H1 (cell line): ENCODE measurements around the gene PNLIP. TPM values are rescaled to one million over a fixed set of nuclear protein-coding genes. Genes with fewer than 3 reads are reported as not detected.

ENCODE experiments used
- CTCF ChIA-PET: fragments of 300-600 bp; sonication (Branson Sonifier 250); formaldehyde crosslinking; loops from one replicate; lab custom pipeline; 2021; ENCODE audit not compliant: partially characterized antibody; lab: Charles Lee
- POLR2A ChIA-PET: fragments of 300-600 bp; sonication (Branson Sonifier 250); formaldehyde crosslinking; loops from one replicate; lab custom pipeline; 2021; ENCODE audit warnings: inconsistent platforms; ENCODE audit not compliant: partially characterized antibody; lab: Charles Lee
- DNase-seq, 2 experiments: peaks; one replicate each; pipeline versions ENCODE4 v3.0.0 to v3.0.0-alpha.2; 2010 to 2022; ENCODE audit warnings: low spot score in 2 of 2, low read depth in 1 of 2, mixed read lengths in 1 of 2
- FAIRE-seq: peaks from 2 replicates; lab custom pipeline; 2011; peaks lifted over from hg19 to GRCh38; lab: Jason Lieb, UNC
- H2AFZ ChIP-seq: 2 replicates; pipeline ENCODE4 v1.8.1; 2012; ENCODE audit warnings: low read length, inconsistent platforms
- H2AK5ac ChIP-seq: 2 replicates; pipeline ENCODE4 v1.6.1; 2013; ENCODE audit warnings: low read depth, low read length
- H2BK120ac ChIP-seq: replicated peaks from 2 replicates; pipeline ENCODE3; 2013; ENCODE audit warnings: low read depth, low read length, inconsistent platforms
- H2BK12ac ChIP-seq: 2 replicates; pipeline ENCODE4 v1.6.1; 2013; ENCODE audit warnings: low read depth, low read length
- H2BK15ac ChIP-seq: 2 replicates; pipeline ENCODE4 v1.6.1; 2013; ENCODE audit warnings: low read length
- H2BK20ac ChIP-seq: 2 replicates; pipeline ENCODE4 v1.6.1; 2013; ENCODE audit warnings: low read length
- H2BK5ac ChIP-seq: 2 replicates; pipeline ENCODE4 v1.6.1; 2013; ENCODE audit warnings: low read depth, low read length
- H3K14ac ChIP-seq: 2 replicates; pipeline ENCODE4 v1.6.1; 2013; ENCODE audit warnings: inconsistent platforms; ENCODE audit not compliant: insufficient read length
- H3K18ac ChIP-seq: 2 replicates; pipeline ENCODE4 v1.6.1; 2013; ENCODE audit warnings: low read length; ENCODE audit errors: extremely low read depth
- H3K23ac ChIP-seq: 2 replicates; pipeline ENCODE4 v1.6.1; 2013; ENCODE audit warnings: inconsistent platforms; ENCODE audit not compliant: insufficient read length
- H3K23me2 ChIP-seq: 2 replicates; pipeline ENCODE4 v1.6.1; 2013; ENCODE audit warnings: low read depth, low read length
- H3K27ac ChIP-seq: 2 replicates; pipeline ENCODE4 v1.6.1; 2011; ENCODE audit warnings: low read depth, low read length, inconsistent platforms
- H3K27me3 ChIP-seq, 4 experiments: replicated peaks in 1 of 4; 1 replicate in 1 of 4; 2 replicates in 3 of 4; pipeline versions ENCODE4 v1.6.1 to v1.8.1; 2011 to 2013; ENCODE audit warnings: low read length in 3 of 4, mild to moderate bottlenecking in 3 of 4, inconsistent platforms in 2 of 4, mixed read lengths in 2 of 4, moderate library complexity in 1 of 4; ENCODE audit not compliant: control insufficient read depth in 3 of 4, insufficient read depth in 3 of 4; ENCODE audit errors: extremely low read depth in 1 of 4
- H3K36me3 ChIP-seq, 4 experiments: 2 replicates each; pipeline versions ENCODE4 v1.6.1 to v1.8.1; 2011 to 2013; ENCODE audit warnings: mild to moderate bottlenecking in 4 of 4, low read length in 3 of 4, moderate library complexity in 2 of 4, control low read depth in 1 of 4, inconsistent platforms in 1 of 4; ENCODE audit not compliant: insufficient read depth in 4 of 4, control insufficient read depth in 2 of 4
- H3K4ac ChIP-seq: replicated peaks from 2 replicates; pipeline ENCODE3; 2013; ENCODE audit warnings: low read length, low read depth, mixed read lengths, inconsistent platforms; ENCODE audit not compliant: insufficient read length
- H3K4me1 ChIP-seq, 4 experiments: replicated peaks in 1 of 4; 1 replicate in 1 of 4; 2 replicates in 3 of 4; pipeline versions ENCODE4 v1.6.1 to v1.8.1; 2011 to 2013; ENCODE audit warnings: low read length in 3 of 4, inconsistent platforms in 2 of 4, mixed read lengths in 1 of 4; ENCODE audit not compliant: insufficient read depth in 4 of 4, control insufficient read depth in 3 of 4
- H3K4me2 ChIP-seq, 2 experiments: 2 replicates each; pipeline versions ENCODE4 v1.6.1 to v1.8.1; 2011 to 2013; ENCODE audit warnings: low read depth in 2 of 2, low read length in 2 of 2, control low read depth in 1 of 2, inconsistent platforms in 1 of 2, mild to moderate bottlenecking in 1 of 2; ENCODE audit not compliant: insufficient read depth in 1 of 2
- H3K4me3 ChIP-seq, 4 experiments: fragments of 200-600, 300-600 bp in 1 of 4; sonication (generic), shearing (Covaris generic), sonication (Bioruptor Twin) in 1 of 4; 2 replicates each; pipeline versions ENCODE4 v1.5.1 to v1.8.1; 2011 to 2016; ENCODE audit warnings: low read length in 4 of 4, low read depth in 3 of 4, control low read depth in 2 of 4, inconsistent platforms in 2 of 4, mild to moderate bottlenecking in 2 of 4, mixed read lengths in 1 of 4, moderate library complexity in 1 of 4; ENCODE audit not compliant: insufficient read depth in 2 of 4; ENCODE audit errors: extremely low read depth in 1 of 4
- H3K56ac ChIP-seq: replicated peaks from 2 replicates; pipeline ENCODE3; 2013; ENCODE audit warnings: low read depth, mild to moderate bottlenecking, mixed read lengths, low read length, inconsistent platforms; ENCODE audit not compliant: insufficient read length
- H3K79me1 ChIP-seq: 2 replicates; pipeline ENCODE4 v1.6.1; 2013; ENCODE audit warnings: low read depth, low read length, control low read depth
- H3K79me2 ChIP-seq, 2 experiments: 2 replicates each; pipeline versions ENCODE4 v1.6.1 to v1.8.1; 2012 to 2013; ENCODE audit warnings: low read length in 2 of 2, mild to moderate bottlenecking in 2 of 2, inconsistent platforms in 1 of 2; ENCODE audit not compliant: insufficient read depth in 2 of 2, control insufficient read depth in 1 of 2
- H3K9ac ChIP-seq, 4 experiments: replicated peaks in 1 of 4; 1 replicate in 1 of 4; 2 replicates in 3 of 4; pipeline versions ENCODE4 v1.6.1 to v1.8.1; 2011 to 2013; ENCODE audit warnings: low read depth in 3 of 4, low read length in 3 of 4, control low read depth in 2 of 4, mild to moderate bottlenecking in 2 of 4, moderate library complexity in 2 of 4, inconsistent platforms in 1 of 4; ENCODE audit errors: extremely low read depth in 1 of 4
- H3K9me3 ChIP-seq, 2 experiments: 2 replicates each; pipeline versions ENCODE4 v1.6.1 to v1.8.1; 2012 to 2013; ENCODE audit warnings: mild to moderate bottlenecking in 2 of 2, moderate library complexity in 2 of 2, control low read depth in 1 of 2, inconsistent platforms in 1 of 2, low read depth in 1 of 2, low read length in 1 of 2, mixed read lengths in 1 of 2; ENCODE audit not compliant: insufficient read depth in 2 of 2
- H4K20me1 ChIP-seq, 2 experiments: replicated peaks in 1 of 2; 2 replicates each; pipeline versions ENCODE3 to v1.8.1; 2011 to 2013; ENCODE audit warnings: inconsistent platforms in 2 of 2, low read length in 2 of 2, mild to moderate bottlenecking in 1 of 2; ENCODE audit not compliant: insufficient read depth in 2 of 2, control insufficient read depth in 1 of 2
- H4K5ac ChIP-seq: 2 replicates; pipeline ENCODE4 v1.6.1; 2013; ENCODE audit warnings: low read length, low read depth, mixed read lengths, inconsistent platforms; ENCODE audit not compliant: insufficient read length
- H4K8ac ChIP-seq: 2 replicates; pipeline ENCODE4 v1.8.0; 2013; ENCODE audit warnings: mild to moderate bottlenecking, moderate library complexity, low read length, inconsistent platforms; ENCODE audit not compliant: insufficient read depth; ENCODE audit errors: extremely low read depth
- H4K91ac ChIP-seq: replicated peaks from 2 replicates; pipeline ENCODE3; 2013; ENCODE audit warnings: low read length, mixed read lengths, inconsistent platforms; ENCODE audit not compliant: insufficient read length
- CREB1 ChIP-seq: IDR thresholded peaks from 2 replicates; pipeline ENCODE4 v1.6.1; 2012; ENCODE audit warnings: inconsistent platforms
- CTBP2 ChIP-seq: IDR thresholded peaks from 2 replicates; pipeline ENCODE4 v1.7.0; 2011; ENCODE audit warnings: borderline replicate concordance, mild to moderate bottlenecking, moderate library complexity, mixed read lengths, low read length; ENCODE audit not compliant: insufficient read depth, insufficient read length
- NRF1 ChIP-seq: IDR thresholded peaks from 2 replicates; pipeline ENCODE4 v1.6.1; 2011; ENCODE audit warnings: mild to moderate bottlenecking, low read depth, low read length, improper control_type of control experiment
- POLR2A ChIP-seq, 2 experiments: IDR thresholded peaks; 1 replicate in 1 of 2; 2 replicates in 1 of 2; pipeline ENCODE4 v1.6.1; 2011; ENCODE audit warnings: low read depth in 2 of 2, low read length in 2 of 2, mild to moderate bottlenecking in 2 of 2; ENCODE audit errors: control extremely low read depth in 1 of 2
- RNF2 ChIP-seq: fragments of 200-900, 300-1000 bp; sonication (generic); IDR thresholded peaks from 2 replicates; pipeline ENCODE4 v1.7.1; 2016; ENCODE audit warnings: borderline replicate concordance, low read depth, mild to moderate bottlenecking, antibody characterized with exemption, low read length; ENCODE audit not compliant: poor library complexity, severe bottlenecking; ENCODE audit errors: missing control alignments
- SIX5 ChIP-seq: IDR thresholded peaks from 2 replicates; pipeline ENCODE4 v1.6.1; 2011; ENCODE audit warnings: mild to moderate bottlenecking, low read depth, low read length
- SP4 ChIP-seq: IDR thresholded peaks from 2 replicates; pipeline ENCODE4 v1.6.1; 2012; ENCODE audit warnings: low read length, inconsistent platforms
- TAF1 ChIP-seq: IDR thresholded peaks from 2 replicates; pipeline ENCODE4 v1.6.1; 2011; ENCODE audit warnings: mild to moderate bottlenecking, low read depth, low read length
- WGBS, 2 experiments: shearing (Covaris generic) in 1 of 2; methylation state at CpG; one replicate each; pipeline versions ENCODE4 v1.1.6 to v1.1.7; 2013 to 2015; ENCODE audit warnings: low lambda C conversion rate in 2 of 2, mixed read lengths in 2 of 2, inconsistent platforms in 1 of 2, low coverage in 1 of 2, missing lambda C conversion rate in 1 of 2; ENCODE audit not compliant: insufficient replicate concordance in 2 of 2, insufficient coverage in 1 of 2, insufficient read length in 1 of 2; ENCODE audit errors: extremely low coverage in 1 of 2, missing lambda C conversion rate in 1 of 2; 5-methylcytosine and 5-hydroxymethylcytosine counted together
- polyA plus RNA-seq, 7 experiments: library from polyadenylated mRNA; depleted of rRNA in 3 of 7; stranded (reverse) in 5 of 7; unstranded in 2 of 7; fragments of >200 nt in 5 of 7; fragments of 200-250 nt in 2 of 7; gene quantifications; 1 replicate in 5 of 7; 2 replicates in 1 of 7; 4 replicates in 1 of 7; pipeline versions ENCODE4 v1.2.1 to v1.2.3, GENCODE V29; 2011 to 2013; ENCODE audit warnings: missing spikeins in 2 of 7, mixed read lengths in 2 of 7
- total RNA-seq: library from RNA; stranded (reverse); fragmentation: NEBNext Ultra II Directional; extraction: Animal tissue kit (Norgen Biotek cat#: 25700); gene quantifications from 2 replicates; pipeline ENCODE4 v1.2.1, GENCODE V29; 2021

The PNLIP gene
- total and polyA plus RNA-seq, 2 of the 8 experiments (the other 6 are each of a cell fraction or from before 2014, with no cell fraction given): not detected

DNA sequence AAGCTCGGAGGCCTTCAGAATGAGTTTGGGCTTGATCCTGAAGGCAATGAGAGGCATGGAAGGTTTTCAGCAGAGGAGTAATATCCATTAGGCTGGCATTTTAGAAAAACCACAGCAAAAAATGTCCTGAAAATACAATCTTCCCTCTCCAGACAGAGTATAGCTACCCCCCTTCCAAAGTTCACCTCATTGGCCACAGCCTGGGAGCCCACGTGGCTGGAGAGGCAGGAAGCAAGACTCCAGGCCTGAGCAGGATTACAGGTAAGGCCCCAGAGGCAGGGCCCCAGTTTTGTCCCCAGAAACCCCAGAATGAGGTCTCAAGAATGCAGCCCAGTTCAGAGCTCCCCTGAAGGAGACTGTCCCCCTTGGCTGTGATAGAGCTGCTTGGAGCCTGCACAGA is 50.3 kb downstream of the PNLIP start:
- Histone ChIP-seq H4K91ac (no peak overlapping the region), H2AFZ (no peak overlapping the region), H3K27me3 (no peaks in the 10 kb centered on the region), H3K23me2 (no peaks in the 10 kb centered on the region), H3K9me3 (no peaks in the 10 kb centered on the region), H3K4ac (no peak overlapping the region), H3K79me1 (no peaks in the 10 kb centered on the region), H4K5ac (no peak overlapping the region), H3K14ac (no peak overlapping the region), H3K4me1 (peaks cover 0 to 5% (median 0%) of the 10 kb centered on the region in 4 experiments; a peak in 1 of 7 replicates), H2BK12ac (no peak overlapping the region), H3K4me2 (no peak overlapping the region), H3K9ac (no peak overlapping the region), H3K36me3 (no peaks in the 10 kb centered on the region), H2BK120ac (no peak overlapping the region), H3K4me3 (no peak overlapping the region), H2BK15ac (no peak overlapping the region), H3K79me2 (no peaks in the 10 kb centered on the region), H3K23ac (no peak overlapping the region), H4K8ac (no peak overlapping the region), H2AK5ac (no peak overlapping the region), H3K18ac (no peak overlapping the region), H4K20me1 (no peaks in the 10 kb centered on the region), H3K56ac (no peak overlapping the region), H2BK20ac (no peak overlapping the region), H3K27ac (no peak overlapping the region), H2BK5ac (no peak overlapping the region)
- DNase-seq: no peak
- no peak for FAIRE-seq
- ChIA-PET CTCF (interaction anchor here (0.6 to 1.6 kb wide), 3 partner anchors 86 to 126 kb away, joined by 3 to 6 read pairs (median 4); no protein-coding TSS in a partner anchor), POLR2A (interaction anchor here (1.2 kb wide), 1 partner anchor 9 kb away, joined by 3 read pairs; no protein-coding TSS in a partner anchor)
- WGBS, 2 experiments: 81% methylated on average over 2 of the region's 2 CpGs; no CpG with 5 or more reads in 1 of the 2 experiments
- TF ChIP-seq SIX5: no peak
- TF ChIP-seq POLR2A (IDR thresholded peaks at IDR 0.05; ENCODE audit: control extremely low read depth in 1 of 2, low read depth in 2 of 2, low read length in 2 of 2): no peak
- TF ChIP-seq CREB1: no peak
- TF ChIP-seq SP4: no peak
- no peak for TF ChIP-seq CTBP2
- TF ChIP-seq RNF2: no peak
- TF ChIP-seq NRF1: no peak
- no peak for TF ChIP-seq TAF1
